CD4-positive, alpha-beta T cell treated with Interleukin-15 for 1 hour (primary cell): Measurements from ENCODE around the gene LHFPL3.

ENCODE experiments used
- DNase-seq: peaks from one replicate; pipeline ENCODE4 v3.0.0-alpha.2; 2020

The LHFPL3 gene

DNA sequence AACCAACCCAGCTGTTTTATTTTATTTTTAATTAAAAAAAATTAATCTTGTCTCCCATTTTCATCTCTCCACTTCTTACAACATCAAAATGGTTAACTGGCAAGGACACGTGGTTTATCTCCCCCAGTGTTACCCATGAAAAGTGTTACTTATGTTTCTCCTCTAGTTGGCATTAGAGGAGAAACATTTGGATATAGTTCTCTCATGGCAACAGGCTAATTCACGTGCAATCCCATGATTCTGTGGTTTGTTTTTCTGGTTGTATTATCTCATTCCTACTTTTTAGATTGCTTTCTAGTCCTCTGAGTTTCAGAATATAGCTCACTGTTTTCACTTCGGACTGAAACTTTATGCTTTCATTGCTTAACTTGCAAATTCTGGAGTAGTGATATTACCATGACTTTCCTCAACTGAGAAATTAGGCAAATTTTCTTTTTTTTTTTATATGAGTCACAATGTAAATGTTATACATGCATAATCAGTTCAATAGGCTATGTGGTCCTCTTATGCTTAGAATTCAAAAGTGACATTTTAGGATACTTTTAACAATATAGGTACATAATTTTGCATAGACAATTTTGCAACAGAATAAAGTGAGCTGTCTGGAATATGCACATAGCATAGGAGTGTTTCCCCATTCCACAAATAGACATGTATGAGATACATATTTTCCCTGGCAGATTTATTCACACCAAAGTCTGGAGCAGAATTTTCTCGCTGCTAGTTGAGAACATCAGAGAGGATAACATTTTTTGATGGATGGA lies 43.0 kb downstream of the LHFPL3 start:
- DNase-seq = no peak

- no peak for DNase-seq
Observed at GRCh38 chr7:104371980-104372357, 43.6 kb downstream of the LHFPL3 start.

DNA sequence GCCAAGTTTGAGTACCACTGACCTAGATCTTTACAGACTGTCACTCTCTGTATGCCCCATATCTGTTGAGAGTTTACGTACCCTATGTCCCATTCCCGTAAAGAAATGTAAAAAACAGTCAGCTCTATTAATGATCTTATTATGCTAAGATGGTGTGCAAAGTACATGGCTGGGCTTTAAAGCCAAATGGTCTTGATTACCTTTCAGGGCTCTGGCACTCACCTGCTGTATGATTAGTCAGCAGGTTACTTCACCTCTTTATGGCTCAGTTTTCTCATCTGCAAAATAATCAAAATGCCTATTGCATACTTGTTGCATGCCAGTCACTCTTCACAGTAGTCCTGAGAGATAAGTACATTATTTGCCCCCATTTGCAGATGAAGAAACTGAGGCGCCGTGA lies 54.2 kb downstream of the LHFPL3 start:
- no peak for DNase-seq

GRCh38 chr7:104386943-104387342 lies 58.5 kb downstream of the LHFPL3 start:
- DNase-seq = no peak

GRCh38 chr7:104388222-104388621 lies 59.8 kb downstream of the LHFPL3 start:
- no peak for DNase-seq

GRCh38 chr7:104395162-104395561 lies 66.8 kb downstream of the LHFPL3 start:
- DNase-seq = no peak

DNA sequence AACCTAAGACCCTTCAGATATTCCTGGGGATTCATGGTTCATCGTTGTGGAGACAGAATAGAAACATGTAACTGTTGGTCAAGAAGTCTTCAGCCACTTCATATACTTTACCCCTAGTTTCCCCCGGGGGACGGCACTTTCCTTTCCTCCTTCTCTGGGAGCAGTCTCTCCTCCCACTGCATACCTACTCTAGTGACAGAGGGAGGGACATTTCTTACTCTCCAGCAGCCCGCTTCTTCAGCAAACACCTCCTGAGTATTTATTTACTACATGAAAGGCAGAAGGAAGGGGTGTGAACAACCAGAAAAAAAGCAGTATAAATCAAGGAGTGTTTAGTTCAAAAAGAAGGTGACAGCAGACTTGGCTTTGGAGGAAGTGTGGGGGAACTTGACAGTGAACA lies 69.0 kb downstream of the LHFPL3 start:
- DNase-seq = no peak

DNA sequence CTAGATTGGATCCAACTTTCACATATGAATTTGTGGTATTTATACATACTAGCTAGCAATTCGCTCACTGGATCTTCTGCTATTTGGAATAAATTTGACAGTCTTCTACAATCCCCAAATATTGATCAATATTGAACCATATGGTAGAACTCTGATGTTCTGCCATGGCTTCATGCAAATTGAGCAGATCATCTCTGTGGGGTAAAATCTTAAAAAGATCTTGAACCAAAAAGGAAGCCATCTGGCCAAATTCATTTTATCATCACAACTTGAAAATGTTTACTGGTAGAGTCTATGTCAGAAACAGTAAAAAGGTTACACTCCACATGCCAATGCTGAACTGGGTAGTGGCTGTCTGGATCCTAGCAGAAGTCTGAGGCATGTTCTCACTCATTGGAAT lies 80.0 kb downstream of the LHFPL3 start:
- no peak for DNase-seq

DNA sequence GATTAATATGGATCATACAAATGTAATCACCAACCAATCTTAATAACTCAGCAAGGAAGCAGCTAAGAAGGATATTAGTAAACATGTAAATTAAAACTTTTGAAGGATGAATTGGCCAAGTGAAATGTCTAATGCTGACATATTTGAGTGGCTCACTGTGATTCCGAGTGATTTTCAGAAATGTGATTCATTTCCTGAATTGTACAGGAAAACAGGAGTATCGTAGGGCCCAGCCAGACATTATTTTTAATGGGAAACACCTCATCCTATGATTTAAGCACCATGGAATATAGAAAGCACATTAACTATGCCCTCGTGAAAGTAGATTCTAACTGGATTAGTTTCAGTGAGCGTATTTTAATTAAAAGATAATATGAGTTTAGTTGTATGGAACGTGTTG lies 82.3 kb downstream of the LHFPL3 start:
- no peak for DNase-seq

DNA sequence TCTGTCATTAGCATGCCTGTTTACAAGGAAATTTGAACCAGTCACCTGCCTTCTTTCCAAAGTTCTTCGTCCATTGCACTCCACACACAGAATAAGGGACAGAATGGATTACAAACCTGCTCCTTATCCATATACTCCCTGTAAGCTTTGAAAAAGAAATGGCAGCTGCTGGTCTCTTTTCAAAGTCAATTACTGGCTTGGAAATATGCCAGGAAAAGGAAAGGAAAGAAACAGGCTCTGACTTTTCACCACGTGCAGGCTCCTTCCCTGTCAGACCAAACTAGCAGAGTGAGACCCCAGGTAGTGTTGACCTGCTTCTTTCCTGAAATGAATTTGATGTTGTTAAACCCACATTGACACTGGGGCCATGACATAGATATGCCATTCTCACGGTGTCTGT lies 84.5 kb downstream of the LHFPL3 start:
- no peak for DNase-seq

- no peak for DNase-seq
Observed at GRCh38 chr7:104414216-104414615, 85.8 kb downstream of the LHFPL3 start.

- no peak for DNase-seq
Observed at GRCh38 chr7:104415700-104416099, 87.3 kb downstream of the LHFPL3 start.

DNA sequence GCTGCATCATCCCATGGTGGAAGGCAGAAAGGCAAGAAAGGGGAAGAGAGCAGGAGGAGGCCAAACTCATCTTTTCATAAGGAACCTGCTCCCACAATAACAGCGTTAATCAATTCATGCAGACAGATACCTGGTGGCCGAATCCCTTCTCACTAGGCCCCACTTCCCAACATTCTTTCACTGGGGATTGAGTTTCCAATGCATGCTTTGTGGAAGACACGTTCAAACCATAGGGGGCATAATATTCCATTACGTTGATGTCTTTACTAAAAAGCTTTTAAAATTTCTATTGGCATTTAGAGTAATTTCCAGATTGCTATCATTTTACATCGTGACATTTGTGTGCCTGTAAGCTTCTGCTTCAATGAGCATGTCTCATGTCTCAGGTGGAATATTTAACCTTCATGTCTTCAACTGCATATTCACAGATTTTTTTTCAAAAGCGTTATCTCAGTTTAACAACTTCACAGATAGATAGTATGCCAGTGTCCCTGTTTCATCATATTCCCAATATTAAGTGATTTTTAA lies 88.5 kb downstream of the LHFPL3 start:
- no peak for DNase-seq

GRCh38 chr7:104431930-104432329 lies 103.5 kb downstream of the LHFPL3 start:
- DNase-seq = no peak

- DNase-seq = no peak
Observed at GRCh38 chr7:104434129-104434528, 105.7 kb downstream of the LHFPL3 start.

DNA sequence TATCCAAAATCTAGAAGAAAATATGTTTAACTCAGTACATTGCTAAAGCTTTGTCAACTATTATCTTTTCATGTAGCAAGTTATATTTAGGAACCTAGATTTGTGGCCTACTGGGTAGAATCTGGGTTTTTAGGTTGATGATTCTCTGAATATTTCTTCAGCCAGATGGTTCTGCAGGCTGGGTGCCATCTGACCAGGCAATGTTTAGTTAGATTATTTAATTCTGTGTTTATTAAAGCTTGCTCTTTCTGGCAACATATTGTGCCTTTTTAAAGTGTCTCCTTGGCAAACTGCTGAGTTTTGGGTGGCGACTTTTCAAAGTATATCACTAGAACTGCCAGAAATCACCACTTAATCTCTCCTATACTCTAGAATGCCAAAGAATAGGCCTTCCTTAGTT lies 114.1 kb downstream of the LHFPL3 start:
- DNase-seq = no peak

DNA sequence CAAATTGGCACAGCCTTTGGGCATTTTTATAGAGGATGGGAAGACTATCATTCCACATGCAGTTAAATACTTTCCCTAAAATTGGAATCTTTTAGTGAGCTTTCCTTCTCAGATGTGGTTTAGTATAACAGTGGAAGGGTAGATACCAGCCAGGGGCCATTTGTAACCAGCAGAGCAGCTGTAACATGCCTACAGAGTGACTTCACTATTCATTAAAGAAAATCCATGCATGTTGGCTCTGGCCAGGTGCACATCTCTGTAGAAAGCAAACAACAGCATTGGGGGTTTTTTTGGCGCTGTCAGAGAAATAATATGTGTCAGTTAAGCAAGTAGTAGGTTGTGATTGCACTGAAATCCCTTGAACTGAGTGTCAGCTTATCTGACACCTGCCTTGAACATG lies 115.6 kb downstream of the LHFPL3 start:
- DNase-seq = no peak

GRCh38 chr7:104445393-104445792 lies 117.0 kb downstream of the LHFPL3 start:
- no peak for DNase-seq

DNA sequence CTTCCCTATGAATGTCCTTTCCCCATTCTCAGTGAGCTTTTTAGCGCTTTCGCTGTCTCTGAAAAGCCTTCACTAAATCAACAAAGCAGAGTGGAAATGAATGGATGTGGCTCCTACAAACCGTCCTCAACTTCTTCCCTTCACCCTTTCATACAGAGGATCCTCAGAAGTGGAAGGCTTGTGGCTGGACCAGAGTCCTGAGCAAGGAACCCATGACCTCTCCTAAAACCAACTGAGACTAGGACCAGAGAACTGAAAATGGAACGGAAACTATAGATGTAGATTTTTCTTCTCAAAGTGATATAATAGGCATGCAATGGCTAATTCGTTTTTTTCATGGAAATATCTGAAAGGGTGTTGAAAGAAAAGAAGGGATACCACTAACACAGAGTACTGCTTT lies 122.5 kb downstream of the LHFPL3 start:
- no peak for DNase-seq

GRCh38 chr7:104453190-104453589 lies 124.8 kb downstream of the LHFPL3 start:
- no peak for DNase-seq

GRCh38 chr7:104458875-104459274 lies 130.5 kb downstream of the LHFPL3 start:
- DNase-seq = no peak

- DNase-seq = no peak
Observed at GRCh38 chr7:104469166-104469820, 140.9 kb downstream of the LHFPL3 start.

GRCh38 chr7:104480529-104480928 lies 152.1 kb downstream of the LHFPL3 start:
- no peak for DNase-seq

DNA sequence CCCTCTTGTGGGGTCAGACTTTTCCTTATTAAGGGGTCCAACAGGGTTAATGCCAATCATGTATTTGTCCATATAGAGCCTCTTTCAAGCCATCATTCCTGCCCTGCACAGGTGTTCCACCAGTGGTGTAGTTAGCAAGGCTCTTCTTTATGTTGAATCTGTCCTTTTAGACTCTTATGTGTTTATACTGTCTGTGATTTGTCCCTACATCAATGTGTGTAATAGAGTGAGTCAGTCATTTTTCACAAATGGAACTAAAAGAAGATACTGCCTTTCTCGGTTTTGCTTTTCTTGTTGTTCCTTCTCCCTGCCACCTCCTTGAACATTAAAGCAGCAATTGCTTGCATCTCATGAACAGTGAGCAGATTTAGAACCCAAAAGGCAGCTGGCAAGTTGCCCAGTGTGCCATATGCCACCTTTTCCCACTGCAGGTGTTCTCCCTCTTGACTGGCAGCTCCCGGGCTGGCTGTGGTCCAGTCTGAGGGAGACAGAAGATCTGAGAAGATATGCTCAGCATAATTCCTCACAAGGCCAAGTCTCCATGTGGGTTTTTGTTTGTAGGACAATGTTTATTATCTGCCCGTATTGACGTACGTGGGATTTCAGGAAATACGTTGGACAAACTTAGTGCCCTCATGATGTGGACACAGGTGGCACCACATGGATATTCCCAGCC lies 154.1 kb downstream of the LHFPL3 start:
- DNase-seq = no peak
